Left ventricle myocardium inferior (tissue), 1 donor: ENCODE measurements around the gene ASPG. TPM values are rescaled to one million over a fixed set of nuclear protein-coding genes. Genes with fewer than 3 reads are reported as not detected.

ENCODE experiments used
- DNase-seq: peaks from one replicate; pipeline ENCODE4 v3.0.0-alpha.2; 2020
- H3K27ac ChIP-seq: fragments of 200-600 bp; replicated peaks from 2 replicates; pipeline ENCODE4 v1.8.0; 2021
- H3K27me3 ChIP-seq: fragments of 200-600 bp; 2 replicates; pipeline ENCODE4 v1.8.0; 2021; ENCODE audit warnings: low read depth
- H3K36me3 ChIP-seq: fragments of 200-600 bp; 2 replicates; pipeline ENCODE4 v1.8.0; 2021
- H3K4me1 ChIP-seq: fragments of 200-600 bp; 2 replicates; pipeline ENCODE4 v1.8.0; 2021
- H3K4me3 ChIP-seq: fragments of 200-600 bp; 2 replicates; pipeline ENCODE4 v1.8.0; 2021; ENCODE audit warnings: mild to moderate bottlenecking, moderate library complexity
- H3K9me3 ChIP-seq: fragments of 200-600 bp; replicated peaks from 2 replicates; pipeline ENCODE4 v1.8.0; 2021
- intact Hi-C: fragments of 100-400 bp; cut with micrococcal nuclease; formaldehyde crosslinking; loops from one replicate; pipeline ENCODE4 v1.11.0; 2022
- total RNA-seq: library from RNA; stranded (reverse); fragmentation: NEBNext Ultra II Directional; extraction: Animal tissue kit (Norgen Biotek cat#: 25700); gene quantifications from one replicate; pipeline ENCODE4 v1.2.1, GENCODE V29; 2021
- TF ChIP-seq, protein P1 (sequence below): fragments of 200-600 bp; IDR thresholded peaks from 2 replicates; pipeline ENCODE4 v1.8.0; 2021; ENCODE audit warnings: antibody characterized with exemption, mild to moderate bottlenecking, borderline replicate concordance
- donor health status: DM: no; HTN: yes; CAD: no; lungs with severe emphysema.

The ASPG gene
- total RNA-seq, 1 donor from 2014 or later: 27.1 TPM

DNA sequence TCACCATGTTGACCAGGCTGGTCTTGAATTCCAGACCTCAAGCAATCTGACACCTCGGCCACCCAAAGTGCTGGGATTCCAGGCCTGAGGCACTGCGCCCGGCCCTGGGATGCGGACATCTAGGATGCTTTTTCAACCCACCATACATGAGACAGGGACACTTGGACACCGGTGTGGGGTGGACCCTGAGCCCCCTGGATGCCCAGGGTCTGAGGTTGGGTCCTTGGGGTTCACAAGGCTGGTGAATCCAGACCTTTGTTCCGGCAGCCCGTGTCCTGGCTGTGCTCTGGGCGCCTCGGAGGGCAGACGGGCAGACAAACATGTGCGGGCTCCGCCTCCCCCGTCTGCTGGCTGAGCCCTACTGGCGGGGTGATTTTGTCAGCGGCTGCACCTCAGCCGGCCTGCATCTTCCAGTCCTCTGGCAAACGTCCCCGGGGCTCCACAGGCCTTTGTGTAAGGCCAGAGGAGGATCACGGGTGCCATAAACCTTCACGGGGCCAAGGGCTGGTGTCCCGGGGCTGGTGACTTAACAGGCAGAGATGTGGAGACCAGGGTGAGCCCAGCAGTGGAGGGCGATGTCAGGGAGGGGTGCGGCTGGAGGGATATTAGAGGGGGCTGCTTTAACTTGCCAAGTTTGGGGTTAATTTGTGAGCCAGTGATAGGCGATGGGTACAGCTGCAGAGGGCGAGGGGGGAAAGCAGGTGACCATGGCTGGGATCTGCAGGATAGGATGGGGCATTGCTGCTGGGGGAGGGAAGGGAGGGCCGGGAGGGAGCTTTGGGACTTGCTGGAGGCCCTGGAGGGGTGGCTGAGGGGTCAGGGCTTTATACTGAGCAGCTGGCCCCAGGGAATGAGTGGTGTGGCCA is 5.8 kb downstream of the ASPG start:
- H3K4me3 ChIP-seq: no peak overlapping the region
- peak; percentile 44 for DNase-seq
- peaks cover 29% of the 10 kb centered on the region for H3K4me1 ChIP-seq
- H3K27ac ChIP-seq: no peak overlapping the region
- H3K27me3 ChIP-seq: peaks cover 49% of the 10 kb centered on the region
- H3K9me3 ChIP-seq: no peaks in the 10 kb centered on the region
- TF ChIP-seq, protein P1, sequence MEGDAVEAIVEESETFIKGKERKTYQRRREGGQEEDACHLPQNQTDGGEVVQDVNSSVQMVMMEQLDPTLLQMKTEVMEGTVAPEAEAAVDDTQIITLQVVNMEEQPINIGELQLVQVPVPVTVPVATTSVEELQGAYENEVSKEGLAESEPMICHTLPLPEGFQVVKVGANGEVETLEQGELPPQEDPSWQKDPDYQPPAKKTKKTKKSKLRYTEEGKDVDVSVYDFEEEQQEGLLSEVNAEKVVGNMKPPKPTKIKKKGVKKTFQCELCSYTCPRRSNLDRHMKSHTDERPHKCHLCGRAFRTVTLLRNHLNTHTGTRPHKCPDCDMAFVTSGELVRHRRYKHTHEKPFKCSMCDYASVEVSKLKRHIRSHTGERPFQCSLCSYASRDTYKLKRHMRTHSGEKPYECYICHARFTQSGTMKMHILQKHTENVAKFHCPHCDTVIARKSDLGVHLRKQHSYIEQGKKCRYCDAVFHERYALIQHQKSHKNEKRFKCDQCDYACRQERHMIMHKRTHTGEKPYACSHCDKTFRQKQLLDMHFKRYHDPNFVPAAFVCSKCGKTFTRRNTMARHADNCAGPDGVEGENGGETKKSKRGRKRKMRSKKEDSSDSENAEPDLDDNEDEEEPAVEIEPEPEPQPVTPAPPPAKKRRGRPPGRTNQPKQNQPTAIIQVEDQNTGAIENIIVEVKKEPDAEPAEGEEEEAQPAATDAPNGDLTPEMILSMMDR: no peak
- intact Hi-C loops: no loop called here
- no peaks in the 10 kb centered on the region for H3K36me3 ChIP-seq

DNA sequence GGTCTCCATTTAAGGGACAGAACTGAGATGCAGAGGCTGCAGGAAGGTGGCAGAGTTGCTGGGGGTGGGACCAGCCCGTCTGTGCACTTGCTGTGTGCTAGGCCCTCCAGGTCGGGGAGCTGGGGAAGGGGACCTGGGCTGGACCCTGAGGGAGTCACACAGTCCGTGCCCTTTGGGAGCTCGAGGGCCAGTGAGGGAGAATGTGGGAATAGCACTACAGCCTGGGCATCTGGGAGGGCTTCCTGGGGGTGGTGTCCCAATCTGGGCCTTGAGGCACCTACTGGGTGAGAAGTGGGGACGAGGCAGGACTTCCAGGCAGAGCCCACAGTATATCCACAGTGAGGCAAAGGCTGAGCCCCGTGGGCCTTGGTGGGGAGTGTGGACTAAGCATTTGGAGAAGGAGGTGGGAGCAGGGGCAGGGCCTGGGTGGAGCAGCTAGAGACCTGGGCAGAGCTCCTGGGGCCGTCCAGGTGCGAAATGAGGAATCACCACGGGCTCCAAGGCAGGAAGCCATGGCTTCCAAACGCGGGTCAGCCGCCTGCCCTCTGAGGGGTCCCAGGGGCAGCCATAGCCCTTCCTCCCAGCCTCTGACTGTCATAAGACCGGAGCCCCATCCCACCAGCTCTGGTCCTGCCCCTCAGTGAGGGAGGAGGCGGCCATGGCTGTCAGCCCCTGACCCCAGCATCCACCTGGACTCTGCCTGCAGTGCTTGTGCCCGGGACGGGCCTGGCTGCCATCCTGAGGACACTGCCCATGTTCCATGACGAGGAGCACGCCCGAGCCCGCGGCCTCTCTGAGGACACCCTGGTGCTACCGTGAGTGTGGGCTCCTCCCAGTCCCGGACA is 6.6 kb downstream of the ASPG start:
- H3K36me3 ChIP-seq: no peaks in the 10 kb centered on the region
- TF ChIP-seq, protein P1: no peak
- H3K4me3 ChIP-seq: no peak overlapping the region
- peaks cover 22% of the 10 kb centered on the region for H3K4me1 ChIP-seq
- H3K27me3 ChIP-seq: peaks cover 45% of the 10 kb centered on the region
- no peak overlapping the region for H3K27ac ChIP-seq
- H3K9me3 ChIP-seq: no peaks in the 10 kb centered on the region
- peak; percentile 12 for DNase-seq
- intact Hi-C loops: no loop called here

DNA sequence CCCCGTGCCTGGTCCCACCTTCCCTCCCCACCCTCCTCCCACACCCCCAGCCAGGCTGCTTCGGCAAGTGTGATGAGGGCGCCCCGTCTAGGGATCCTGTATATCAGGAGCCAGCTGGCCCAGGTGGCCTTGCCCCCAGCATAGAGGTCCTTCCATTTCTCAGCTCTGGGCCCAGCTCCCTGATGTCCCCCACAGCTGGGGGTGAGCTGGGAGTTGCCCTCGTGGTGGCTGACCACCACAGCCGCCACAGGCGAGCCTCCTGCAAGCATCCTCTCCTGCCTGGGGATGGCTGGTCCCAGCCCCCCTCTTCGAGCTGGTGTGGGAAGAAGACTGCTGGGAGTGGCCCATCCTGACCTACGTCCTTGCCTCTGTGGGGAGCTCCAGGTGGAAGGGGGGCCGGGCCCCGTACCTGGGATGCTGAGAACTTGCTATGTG is 7.4 kb downstream of the ASPG start:
- TF ChIP-seq, protein P1: no peak
- Histone ChIP-seq H3K4me3 (no peak overlapping the region), H3K27ac (no peak overlapping the region), H3K9me3 (no peaks in the 10 kb centered on the region), H3K27me3 (peaks cover 37% of the 10 kb centered on the region), H3K36me3 (no peaks in the 10 kb centered on the region), H3K4me1 (peaks cover 16% of the 10 kb centered on the region)
- peak; percentile 8 for DNase-seq
- intact Hi-C loops: no loop called here

DNA sequence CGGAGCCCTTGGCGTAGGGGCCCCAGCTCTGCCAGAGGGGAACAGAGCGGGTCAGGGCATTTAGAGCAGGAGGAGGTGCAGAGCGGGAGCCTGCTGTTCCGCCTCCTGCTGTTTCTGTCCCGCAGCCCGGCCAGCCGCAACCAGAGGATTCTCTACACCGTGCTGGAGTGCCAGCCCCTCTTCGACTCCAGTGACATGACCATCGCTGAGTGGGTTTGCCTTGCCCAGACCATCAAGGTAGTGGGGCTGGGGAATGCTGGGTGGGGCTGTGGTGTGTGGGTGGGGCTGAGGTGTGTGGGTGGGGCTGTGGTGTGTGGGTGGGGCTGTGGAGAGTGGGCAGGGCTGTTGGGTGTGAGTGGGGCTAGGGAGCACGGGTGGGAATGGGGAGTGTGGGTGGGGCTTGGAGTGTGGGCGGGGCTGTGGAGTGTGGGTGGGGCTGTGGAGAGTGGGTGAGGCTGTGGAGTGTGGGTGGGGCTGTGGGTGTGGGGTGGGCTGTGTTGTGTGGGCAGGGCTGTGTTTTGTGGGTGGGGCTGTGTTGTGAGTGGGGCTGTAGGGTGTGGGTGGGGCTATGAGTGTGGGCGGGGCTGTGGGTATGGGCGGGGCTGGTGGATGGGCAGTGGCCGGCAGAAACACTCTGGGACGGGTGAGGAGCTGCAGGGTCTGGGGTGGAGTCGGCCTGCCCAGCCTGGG is 8.0 kb downstream of the ASPG start:
- H3K27me3 ChIP-seq: peaks cover 36% of the 10 kb centered on the region
- H3K4me1 ChIP-seq: peaks cover 16% of the 10 kb centered on the region
- TF ChIP-seq, protein P1: no peak
- no peak overlapping the region for H3K4me3 ChIP-seq
- no peaks in the 10 kb centered on the region for H3K9me3 ChIP-seq
- H3K36me3 ChIP-seq: no peaks in the 10 kb centered on the region
- DNase-seq: no peak
- no peak overlapping the region for H3K27ac ChIP-seq
- intact Hi-C loops: no loop called here

DNA sequence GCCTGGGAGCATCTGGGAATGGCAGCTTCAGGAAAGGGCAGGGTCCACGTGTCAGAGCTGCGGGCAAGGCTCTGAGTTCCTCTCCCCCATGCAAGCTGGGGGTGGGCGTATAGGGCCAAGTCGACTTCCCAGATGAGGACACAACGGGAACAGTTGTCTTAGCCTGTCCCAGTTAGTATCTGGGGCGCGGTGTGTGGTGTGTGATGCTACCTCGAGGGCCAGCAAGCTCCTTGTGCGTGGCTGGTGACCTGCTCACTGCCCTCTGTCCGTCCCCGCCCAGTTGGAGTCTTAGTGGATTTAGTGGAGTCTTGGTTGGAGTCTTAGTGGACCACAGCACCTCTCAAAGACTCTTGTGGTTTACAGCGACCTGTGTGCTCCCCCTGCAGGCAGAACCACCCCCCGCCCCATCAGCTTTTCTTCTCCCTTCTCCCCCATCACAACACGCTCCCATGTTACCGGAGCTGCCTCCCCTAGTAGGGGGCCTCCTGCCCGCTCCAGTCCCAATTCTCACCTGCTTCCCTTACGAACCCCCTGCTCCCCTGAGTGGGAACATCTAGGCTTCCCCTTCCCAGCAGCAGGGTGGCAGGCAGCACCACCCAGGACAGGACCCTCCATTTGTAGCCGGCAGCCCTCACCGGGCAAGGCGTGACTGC is 8.7 kb downstream of the ASPG start:
- DNase-seq: no peak

More for the DNA sequence above, 8.7 kb downstream of the ASPG start:
- H3K27me3 ChIP-seq: peaks cover 36% of the 10 kb centered on the region
- H3K4me1 ChIP-seq: peaks cover 16% of the 10 kb centered on the region
- H3K9me3 ChIP-seq: no peaks in the 10 kb centered on the region
- TF ChIP-seq, protein P1: no peak
- intact Hi-C loops: no loop called here
- H3K27ac ChIP-seq: no peak overlapping the region
- H3K4me3 ChIP-seq: no peak overlapping the region
- no peaks in the 10 kb centered on the region for H3K36me3 ChIP-seq
